Upper lobe of left lung (tissue), 6 donors: ENCODE measurements around the gene ST6GALNAC6. TPM values are rescaled to one million over a fixed set of nuclear protein-coding genes. Genes with fewer than 3 reads are reported as not detected.

Experiments
- ATAC-seq, 2 donors: fragments of 200-7000 bp; cut with Tn5 transposase; one replicate each; pipeline ENCODE4 v1.9.1; 2022; ENCODE audit warnings: mild to moderate bottlenecking in 2 of 2, moderate library complexity in 2 of 2; ENCODE audit not compliant: low FRiP score in 2 of 2
- DNase-seq, 2 donors: peaks; one replicate each; pipeline ENCODE4 v3.0.0-alpha.2; 2019 to 2020
- H3K27ac ChIP-seq, 4 donors: fragments of 200-600 bp; sonication (generic); one replicate each; pipeline ENCODE4 v1.5.1; 2016 to 2019
- H3K27me3 ChIP-seq, 4 donors: fragments of 200-600 bp; sonication (generic); one replicate each; pipeline ENCODE4 v1.5.1; 2017 to 2019
- H3K36me3 ChIP-seq, 4 donors: fragments of 200-600 bp; sonication (generic); one replicate each; pipeline ENCODE4 v1.5.1; 2016 to 2019
- H3K4me1 ChIP-seq, 4 donors: fragments of 200-600 bp; sonication (generic); one replicate each; pipeline ENCODE4 v1.5.1; 2018 to 2019
- H3K4me3 ChIP-seq, 4 donors: fragments of 200-600 bp; sonication (generic); one replicate each; pipeline ENCODE4 v1.5.1; 2017 to 2019; ENCODE audit warnings: mild to moderate bottlenecking in 2 of 4, moderate library complexity in 1 of 4
- H3K9me3 ChIP-seq, 4 donors: fragments of 200-600 bp; sonication (generic); one replicate each; pipeline ENCODE4 v1.5.1; 2018 to 2019
- EP300 ChIP-seq, 4 donors: sonication (generic); formaldehyde crosslinking; IDR thresholded peaks; one replicate each; pipeline ENCODE4 v1.5.1; 2017; ENCODE audit warnings: antibody characterized with exemption in 4 of 4, control low read depth in 2 of 4
- POLR2A ChIP-seq, 4 donors: fragments of 450-650 bp; IDR thresholded peaks; one replicate each; pipeline ENCODE4 v1.5.1; 2016 to 2017; ENCODE audit warnings: antibody characterized with exemption in 4 of 4, mild to moderate bottlenecking in 2 of 4
- POLR2AphosphoS5 ChIP-seq, 2 donors: sonication (generic); formaldehyde crosslinking; IDR thresholded peaks; one replicate each; pipeline ENCODE4 v1.5.1; 2017; ENCODE audit warnings: antibody characterized with exemption in 2 of 2
- WGBS, 2 donors: methylation state at CpG; one replicate each; pipeline ENCODE4 v1.1.5; 2017 to 2018; 5-methylcytosine and 5-hydroxymethylcytosine counted together
- total RNA-seq, 6 donors: library from RNA; depleted of rRNA in 4 of 6; stranded (reverse); fragments of >200 nt in 4 of 6; gene quantifications; one replicate each; pipeline versions ENCODE4 v1.1.0 to v1.2.1, GENCODE V29; 2016 to 2021
- TF ChIP-seq, protein P1 (sequence below), 6 experiments: fragments of 450-650 bp in 4 of 6; fragments of 200-600 bp in 2 of 6; sonication (generic) in 2 of 6; IDR thresholded peaks; one replicate each; pipeline ENCODE4 v1.5.1; 2016 to 2019; ENCODE audit warnings: antibody characterized with exemption in 6 of 6
- donor health status: DM: no; HTN: no; CAD: no; lungs with moderate emphysema.
- donor health status: DM: no; HTN: yes; CAD: no; lungs with severe emphysema.

Gene ST6GALNAC6
- total RNA-seq, 6 donors from 2014 or later = 67.3 to 117 (median 85.2) TPM

DNA sequence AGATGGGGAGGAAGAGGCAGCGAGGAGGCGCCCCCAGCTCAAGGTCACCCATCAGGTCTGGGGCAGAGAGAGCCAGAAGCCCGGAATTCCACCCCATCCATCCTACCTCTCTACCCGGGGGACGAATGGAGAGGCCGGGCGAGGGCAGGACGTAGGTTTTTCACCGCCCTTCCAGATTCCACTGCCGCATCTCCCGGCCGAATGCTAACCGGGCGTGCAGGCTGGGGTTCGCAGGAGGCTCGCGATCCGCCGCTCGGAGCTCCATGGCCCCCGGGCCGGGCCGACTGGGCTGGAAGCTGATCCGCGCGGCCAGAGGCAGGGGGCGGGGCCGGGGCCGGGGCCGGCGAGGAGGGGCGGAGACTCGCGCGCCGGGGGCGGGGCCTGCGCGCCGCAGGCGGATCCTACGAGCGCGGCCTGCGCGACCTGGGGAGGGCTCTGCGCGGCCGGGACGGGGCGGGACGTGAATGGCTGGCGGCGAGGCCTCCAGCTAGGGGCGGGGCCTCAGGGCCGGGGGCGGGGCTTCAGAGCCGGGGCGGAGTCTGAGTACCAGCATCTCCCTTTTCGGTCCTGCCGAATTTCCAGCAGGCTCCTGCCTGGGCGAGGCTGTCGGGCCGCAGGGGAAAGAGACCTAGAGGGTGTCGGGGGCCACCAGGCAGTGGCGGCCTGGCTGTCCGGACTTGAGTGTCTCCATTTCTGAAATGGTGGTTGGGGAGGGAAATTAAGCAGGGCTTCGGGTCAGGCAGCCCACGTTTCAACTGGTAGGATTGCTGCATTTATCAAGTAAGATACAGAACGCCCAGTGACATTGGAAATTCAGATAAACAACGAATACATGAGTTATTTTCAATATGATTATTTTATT, 17.5 kb upstream of the ST6GALNAC6 start, which contains the start of gene ST6GALNAC4:
ST6GALNAC4 (minus strand) TSS at position 322 of the 862 bp plus-strand sequence. CDS start 622 bp downstream, outside the sequence.
- ATAC-seq = peak; percentile 92 to 94
- no peaks in the 10 kb centered on the region for H3K27me3 ChIP-seq
- no peaks in the 10 kb centered on the region for H3K9me3 ChIP-seq
- peak within 1 kb of the TSS; percentile 54 to 90 (median 73) for H3K4me3 ChIP-seq
- peaks cover 3 to 21% (median 7%) of the 10 kb centered on the region in 4 donors for H3K36me3 ChIP-seq
- peaks cover 63 to 85% (median 71%) of the 10 kb centered on the region in 4 donors for H3K4me1 ChIP-seq
- H3K27ac ChIP-seq = peak within 1 kb of the TSS; percentile 45 to 87 (median 74)
- 4 to 11% methylated on average over 13 to 31 of the region's 71 CpGs for WGBS, 2 donors
- DNase-seq = peak; percentile 97 to 100
- no peak for TF ChIP-seq EP300 (IDR thresholded peaks at IDR 0.05)
- peak; percentile 24 to 61 for TF ChIP-seq POLR2AphosphoS5 (IDR thresholded peaks at IDR 0.05)
- TF ChIP-seq, protein P1, sequence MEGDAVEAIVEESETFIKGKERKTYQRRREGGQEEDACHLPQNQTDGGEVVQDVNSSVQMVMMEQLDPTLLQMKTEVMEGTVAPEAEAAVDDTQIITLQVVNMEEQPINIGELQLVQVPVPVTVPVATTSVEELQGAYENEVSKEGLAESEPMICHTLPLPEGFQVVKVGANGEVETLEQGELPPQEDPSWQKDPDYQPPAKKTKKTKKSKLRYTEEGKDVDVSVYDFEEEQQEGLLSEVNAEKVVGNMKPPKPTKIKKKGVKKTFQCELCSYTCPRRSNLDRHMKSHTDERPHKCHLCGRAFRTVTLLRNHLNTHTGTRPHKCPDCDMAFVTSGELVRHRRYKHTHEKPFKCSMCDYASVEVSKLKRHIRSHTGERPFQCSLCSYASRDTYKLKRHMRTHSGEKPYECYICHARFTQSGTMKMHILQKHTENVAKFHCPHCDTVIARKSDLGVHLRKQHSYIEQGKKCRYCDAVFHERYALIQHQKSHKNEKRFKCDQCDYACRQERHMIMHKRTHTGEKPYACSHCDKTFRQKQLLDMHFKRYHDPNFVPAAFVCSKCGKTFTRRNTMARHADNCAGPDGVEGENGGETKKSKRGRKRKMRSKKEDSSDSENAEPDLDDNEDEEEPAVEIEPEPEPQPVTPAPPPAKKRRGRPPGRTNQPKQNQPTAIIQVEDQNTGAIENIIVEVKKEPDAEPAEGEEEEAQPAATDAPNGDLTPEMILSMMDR (IDR thresholded peaks at IDR 0.05) = no peak
- TF ChIP-seq POLR2A (IDR thresholded peaks at IDR 0.05) = peak in 1 of 4 donors; percentile 74

DNA sequence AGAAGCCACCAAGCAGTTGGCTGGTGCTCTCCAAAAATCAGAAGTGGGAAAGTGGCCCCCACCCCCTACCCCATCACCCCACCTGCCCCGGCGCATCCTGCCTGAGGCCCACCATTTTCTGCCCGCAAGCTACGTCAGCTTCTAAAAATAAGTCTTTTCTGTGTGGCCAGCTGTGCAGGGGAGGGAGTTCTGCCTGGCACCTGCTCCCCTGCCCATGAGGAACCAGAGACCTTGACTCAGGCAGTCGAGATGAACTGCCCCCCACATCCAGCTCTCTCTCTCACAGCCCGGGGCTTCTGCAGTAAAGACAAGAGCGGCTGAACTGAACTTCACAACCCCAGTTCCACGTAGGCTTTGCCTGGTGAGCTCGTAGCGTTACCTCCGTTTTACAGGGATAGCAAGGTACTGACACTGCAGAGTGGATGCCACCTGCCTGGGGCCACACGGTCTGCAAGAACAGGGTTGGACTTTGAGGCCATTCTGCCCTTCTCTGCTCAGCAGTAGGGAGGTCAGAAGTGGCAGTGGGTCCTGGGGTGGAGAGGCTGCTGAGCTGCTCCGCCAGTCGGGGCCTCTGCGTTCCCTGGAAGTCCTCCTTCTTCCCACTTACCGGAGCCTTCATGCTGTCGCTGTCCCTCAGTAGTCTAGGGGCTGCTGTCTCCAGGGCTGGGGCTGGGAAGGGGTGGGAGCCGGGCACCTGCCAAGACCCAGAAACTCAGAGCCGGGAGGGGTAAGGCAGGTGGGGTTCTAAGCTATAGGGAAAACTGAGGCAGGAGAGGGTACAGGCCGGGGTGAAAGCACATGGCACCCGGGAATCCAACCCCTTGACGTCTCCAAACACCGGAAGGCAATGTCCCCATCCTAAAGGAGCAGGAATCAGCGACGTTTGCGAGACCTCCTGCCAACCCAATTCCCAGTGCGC, 16.7 kb upstream of the ST6GALNAC6 start:
- Histone ChIP-seq H3K27me3 (no peaks in the 10 kb centered on the region), H3K4me3 (peak overlapping the region; percentile 54 to 90 (median 73)), H3K9me3 (no peaks in the 10 kb centered on the region), H3K4me1 (peaks cover 57 to 84% (median 67%) of the 10 kb centered on the region in 4 donors), H3K36me3 (peaks cover 6 to 28% (median 11%) of the 10 kb centered on the region in 4 donors), H3K27ac (peak overlapping the region; percentile 45 to 87 (median 74))
- TF ChIP-seq POLR2AphosphoS5 (IDR thresholded peaks at IDR 0.05) (no peak), EP300 (IDR thresholded peaks at IDR 0.05) (no peak), POLR2A (IDR thresholded peaks at IDR 0.05) (no peak)
- TF ChIP-seq, protein P1 (IDR thresholded peaks at IDR 0.05) = no peak
- 28 to 38% methylated on average over 20 to 27 of the region's 27 CpGs for WGBS, 2 donors
- no peak for ATAC-seq
- no peak for DNase-seq

DNA sequence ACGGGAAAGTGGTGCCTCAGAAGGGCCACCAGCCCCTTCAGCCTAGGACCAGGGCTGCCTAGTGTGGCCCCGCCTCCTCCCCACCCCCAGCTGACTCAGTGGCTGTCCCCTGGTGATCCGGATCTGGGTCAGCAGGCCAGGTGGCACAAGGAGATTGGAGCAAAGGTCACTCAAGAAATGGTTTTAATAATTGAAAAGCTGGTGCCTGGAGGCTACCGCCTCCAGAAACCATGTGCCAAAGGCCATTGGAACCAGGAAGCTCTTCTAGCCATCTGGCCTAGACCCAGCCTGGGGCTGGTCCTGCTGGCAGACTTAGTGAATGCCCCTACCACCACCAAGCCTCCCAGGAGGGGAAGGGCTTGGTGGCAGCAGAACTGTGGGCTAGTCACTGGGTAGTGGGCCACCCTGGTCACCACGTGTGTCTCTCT, 15.9 kb upstream of the ST6GALNAC6 start:
- H3K4me3 ChIP-seq = peak overlapping the region in 3 of 4 donors; percentile 54 to 90 (median 83)
- no peak for ATAC-seq
- H3K36me3 ChIP-seq = peaks cover 6 to 30% (median 11%) of the 10 kb centered on the region in 4 donors
- TF ChIP-seq, protein P1 (IDR thresholded peaks at IDR 0.05) = no peak
- TF ChIP-seq POLR2AphosphoS5 (IDR thresholded peaks at IDR 0.05) = no peak
- TF ChIP-seq POLR2A (IDR thresholded peaks at IDR 0.05) = no peak
- TF ChIP-seq EP300 (IDR thresholded peaks at IDR 0.05) = no peak
- 47 to 62% methylated on average over 2 of the region's 5 CpGs for WGBS, 2 donors
- peaks cover 62 to 85% (median 74%) of the 10 kb centered on the region in 4 donors for H3K4me1 ChIP-seq
- peak overlapping the region; percentile 45 to 87 (median 74) for H3K27ac ChIP-seq
- H3K9me3 ChIP-seq = no peaks in the 10 kb centered on the region
- DNase-seq = no peak
- H3K27me3 ChIP-seq = no peaks in the 10 kb centered on the region

DNA sequence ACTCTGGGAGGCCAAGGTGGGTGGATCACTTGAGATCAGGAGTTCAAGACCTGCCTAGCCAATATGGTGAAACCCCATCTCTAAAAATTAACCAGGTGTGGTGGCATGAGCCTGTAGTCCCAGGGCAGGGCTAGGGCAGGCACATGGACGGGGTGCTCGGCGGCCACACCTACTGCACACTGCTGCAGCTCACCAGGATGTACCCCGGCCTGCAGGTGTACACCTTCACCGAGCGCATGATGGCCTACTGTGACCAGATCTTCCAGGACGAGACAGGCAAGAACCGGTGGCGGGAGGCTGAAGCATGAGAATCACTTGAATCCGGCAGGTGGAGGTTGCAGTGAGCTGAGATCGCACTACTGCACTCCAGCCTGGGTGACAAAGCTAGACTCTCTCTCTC, 14.3 kb upstream of the ST6GALNAC6 start:
- WGBS, 2 donors = 83 to 92% methylated on average over 6 to 11 of the region's 11 CpGs
- peaks cover 56 to 73% (median 66%) of the 10 kb centered on the region in 4 donors for H3K4me1 ChIP-seq
- peak overlapping the region in 3 of 4 donors; percentile 21 to 75 (median 23) for H3K27ac ChIP-seq
- DNase-seq (no peak), ATAC-seq (no peak)
- TF ChIP-seq, protein P1 (IDR thresholded peaks at IDR 0.05) = no peak
- TF ChIP-seq POLR2A (IDR thresholded peaks at IDR 0.05) = no peak
- no peaks in the 10 kb centered on the region for H3K9me3 ChIP-seq
- no peak overlapping the region for H3K4me3 ChIP-seq
- H3K36me3 ChIP-seq = peaks cover 6 to 41% (median 20%) of the 10 kb centered on the region in 4 donors
- H3K27me3 ChIP-seq = no peaks in the 10 kb centered on the region
